MCF 10A (cell line): ENCODE data around the gene PTGES2. TPM values are rescaled to one million over a fixed set of nuclear protein-coding genes. Genes with fewer than 3 reads are reported as not detected.

Experiments
- BruUV-seq: library from RNA; stranded (reverse); fragments of 400-500 nt; replicated peaks from 2 replicates; lab custom pipeline; 2021; lab: Mats Ljungman, UMichigan
- CTCF ChIA-PET: fragments of 300-600 bp; sonication (Branson Sonifier 250); formaldehyde crosslinking; extraction: SDS; loops from one replicate; lab custom pipeline; 2021; ENCODE audit warnings: antibody characterized with exemption, inconsistent platforms; lab: Yijun Ruan, JAX
- POLR2A ChIA-PET: fragments of 300-600, 350-650 bp; sonication (Branson Sonifier 250); formaldehyde crosslinking; extraction: SDS; loops from one replicate; lab custom pipeline; 2020; ENCODE audit warnings: antibody characterized with exemption, inconsistent platforms; lab: Yijun Ruan, JAX
- DNase-seq: peaks from one replicate; pipeline ENCODE4 v3.0.0-alpha.2; 2018; ENCODE audit not compliant: unreplicated experiment
- H3K27ac Mint-ChIP-seq: one replicate; pipeline ENCODE4 v1.8.0; 2022; ENCODE audit warnings: mild to moderate bottlenecking, low read depth, mixed read lengths; ENCODE audit not compliant: unreplicated experiment
- H3K27me3 Mint-ChIP-seq: one replicate; pipeline ENCODE4 v1.8.0; 2022; ENCODE audit warnings: mixed read lengths; ENCODE audit not compliant: insufficient read depth, unreplicated experiment
- H3K36me3 Mint-ChIP-seq: one replicate; pipeline ENCODE4 v1.8.0; 2022; ENCODE audit warnings: mild to moderate bottlenecking, moderate library complexity, mixed read lengths; ENCODE audit not compliant: insufficient read depth, unreplicated experiment
- H3K4me1 Mint-ChIP-seq: one replicate; pipeline ENCODE4 v1.8.0; 2022; ENCODE audit warnings: mixed read lengths; ENCODE audit not compliant: insufficient read depth, unreplicated experiment
- H3K4me3 Mint-ChIP-seq: one replicate; pipeline ENCODE4 v1.8.0; 2022; ENCODE audit warnings: mild to moderate bottlenecking, moderate library complexity, mixed read lengths; ENCODE audit not compliant: unreplicated experiment
- H3K9me3 Mint-ChIP-seq: one replicate; pipeline ENCODE4 v1.8.0; 2022; ENCODE audit warnings: mixed read lengths; ENCODE audit not compliant: unreplicated experiment
- CTCF ChIP-seq: fragments of 200-600 bp; IDR thresholded peaks from one replicate; pipeline ENCODE4 v1.8.0; 2022; ENCODE audit warnings: antibody characterized with exemption, mild to moderate bottlenecking; ENCODE audit not compliant: unreplicated experiment
- intact Hi-C: fragments of 100-400 bp; cut with micrococcal nuclease; formaldehyde crosslinking; loops from 2 replicates; pipeline ENCODE4 v1.14.1; 2022
- total RNA-seq: library from RNA; stranded (reverse); gene quantifications from 2 replicates; pipeline ENCODE4 v1.2.3, GENCODE V29; 2022

The PTGES2 gene
- total RNA-seq, 1 experiment from 2014 or later = 130 TPM

DNA sequence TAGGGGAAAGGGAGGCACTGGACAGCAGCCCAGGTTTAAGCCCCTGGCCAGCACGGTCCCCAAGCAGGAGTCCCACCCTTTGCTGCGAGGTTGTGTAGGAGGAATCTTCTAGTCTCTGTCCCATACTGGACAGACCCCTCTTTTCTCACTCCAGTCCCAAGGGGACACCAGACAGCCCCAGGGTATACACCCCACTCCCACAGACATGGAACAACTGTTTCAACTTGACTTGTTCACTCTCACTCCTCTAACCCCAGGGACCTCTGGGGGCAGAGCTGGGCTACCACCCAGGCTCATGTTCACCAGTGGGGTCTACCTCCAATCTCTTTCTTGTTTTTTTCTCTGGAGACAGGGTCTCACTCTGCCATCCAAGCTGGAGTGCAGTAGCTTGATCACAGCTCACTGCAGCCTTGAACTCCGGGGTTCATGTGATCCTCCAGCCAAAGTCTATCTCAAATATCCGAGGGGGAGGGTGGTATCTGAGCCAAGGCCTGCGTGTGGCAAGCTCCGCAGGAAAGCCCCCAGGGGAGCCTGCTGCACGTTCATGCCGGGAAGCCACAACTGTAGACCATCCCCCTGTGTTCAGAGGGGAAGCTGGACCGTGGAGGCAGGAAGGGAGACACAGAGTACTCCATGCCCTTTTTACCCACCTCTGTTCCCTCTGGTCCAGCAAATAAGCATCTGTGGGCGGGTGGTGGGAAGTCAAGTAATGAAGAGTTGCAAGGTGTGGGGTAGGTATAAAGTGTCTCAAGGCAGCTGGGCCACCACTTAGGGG lies 1.8 kb downstream of the PTGES2 start:
- no TSS peak for BruUV-seq
- peak overlapping the region; percentile 27 for H3K27ac Mint-ChIP-seq
- intact Hi-C loops = loop anchor here (5.0 kb wide), 1 partner anchor 67 kb away; the partner anchor contains the start of gene CIZ1
- DNase-seq = no peak
- H3K4me1 Mint-ChIP-seq = peaks cover 23% of the 10 kb centered on the region
- H3K4me3 Mint-ChIP-seq = peak overlapping the region; percentile 84
- H3K36me3 Mint-ChIP-seq = peaks cover 18% of the 10 kb centered on the region
- ChIA-PET CTCF (interaction anchor here (0.7 to 2.4 kb wide), 7 partner anchors 9 to 162 kb away, joined by 3 to 18 read pairs (median 4); no protein-coding TSS in a partner anchor), POLR2A (interaction anchor here (0.5 to 1.3 kb wide), 4 partner anchors 42 to 693 kb away, joined by 3 to 4 read pairs (median 4); partner anchors contain the start of genes ENDOG, NAIF1 and SLC25A25)
- H3K9me3 Mint-ChIP-seq = no peaks in the 10 kb centered on the region
- no peaks in the 10 kb centered on the region for H3K27me3 Mint-ChIP-seq
- TF ChIP-seq CTCF = no peak

DNA sequence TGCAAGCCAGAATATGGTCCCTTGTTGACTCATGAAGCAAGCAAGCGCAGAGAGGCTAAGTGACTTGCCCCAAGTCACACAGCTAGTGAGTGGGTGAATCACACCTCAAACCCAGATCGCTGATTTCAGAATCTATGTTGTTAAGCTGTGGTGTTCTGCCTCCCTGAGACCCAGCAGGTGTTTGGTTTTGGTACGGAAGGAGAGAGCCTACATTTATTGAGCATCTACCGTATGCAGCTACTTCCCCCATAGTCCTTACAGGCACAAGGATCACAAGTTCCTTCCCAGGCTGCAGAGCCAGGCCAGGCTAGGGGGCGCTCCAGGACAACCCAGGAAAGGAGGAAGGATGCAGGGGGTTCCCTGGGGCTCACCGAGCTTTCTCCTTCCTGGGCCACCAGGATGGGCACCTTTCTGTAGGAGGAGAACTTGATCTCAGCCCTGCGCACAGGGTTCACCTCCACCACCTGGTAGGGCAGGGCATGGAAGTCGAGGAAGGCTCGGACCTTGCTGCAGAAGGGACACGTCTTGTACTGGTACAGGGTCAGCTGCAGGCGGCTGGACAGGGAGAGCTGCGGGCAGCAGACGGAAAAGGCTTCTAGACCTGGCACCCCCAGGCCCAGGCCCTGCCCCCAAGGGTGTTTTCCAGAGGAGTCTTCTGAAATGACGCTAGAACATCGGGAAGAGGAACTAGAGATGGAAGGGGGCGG lies 2.5 kb downstream of the PTGES2 start:
- TF ChIP-seq CTCF = peak; percentile 53
- no TSS peak for BruUV-seq

DNA sequence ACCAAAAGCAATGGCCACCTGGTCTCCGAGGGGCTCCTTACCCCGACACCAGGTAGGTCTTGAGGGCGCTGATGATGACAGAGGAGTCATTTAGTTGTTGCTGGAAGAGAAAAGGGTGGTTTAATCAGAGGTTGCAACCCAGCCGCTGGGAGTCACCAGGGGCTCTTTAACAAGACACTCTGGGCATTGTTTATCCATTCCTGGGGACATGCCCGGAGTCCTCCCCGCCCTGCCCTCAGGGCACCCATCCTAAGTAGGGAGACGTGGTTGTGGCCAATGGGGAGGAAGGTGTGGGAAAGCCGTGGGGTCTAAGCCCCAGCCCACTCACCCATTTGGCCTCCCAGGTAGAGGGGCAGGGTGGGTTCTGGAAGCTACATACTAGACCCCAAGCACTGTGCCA lies 3.1 kb downstream of the PTGES2 start:
- Mint-ChIP-seq H3K9me3 (no peaks in the 10 kb centered on the region), H3K4me1 (peaks cover 21% of the 10 kb centered on the region), H3K36me3 (peaks cover 22% of the 10 kb centered on the region), H3K27ac (no peak overlapping the region), H3K27me3 (no peaks in the 10 kb centered on the region), H3K4me3 (no peak overlapping the region)
- no peak for TF ChIP-seq CTCF
- intact Hi-C loops = no loop called here
- ChIA-PET POLR2A (interaction anchor here (0.7 to 1.3 kb wide), 2 partner anchors 56 to 69 kb away, joined by 3 to 4 read pairs; no protein-coding TSS in a partner anchor), CTCF (interaction anchor here (0.6 to 1.5 kb wide), 6 partner anchors 18 to 184 kb away, joined by 3 to 8 read pairs (median 4); no protein-coding TSS in a partner anchor)
- DNase-seq = no peak
- no TSS peak for BruUV-seq

More for the DNA sequence above, 2.5 kb downstream of the PTGES2 start:
- peak overlapping the region; percentile 84 for H3K4me3 Mint-ChIP-seq
- H3K36me3 Mint-ChIP-seq = peaks cover 18% of the 10 kb centered on the region
- ChIA-PET POLR2A (interaction anchor here (0.5 to 1.3 kb wide), 2 partner anchors 69 to 693 kb away, joined by 4 read pairs; partner anchors contain the start of gene ENDOG), CTCF (interaction anchor here (0.6 to 2.4 kb wide), 8 partner anchors 8 to 184 kb away, joined by 3 to 18 read pairs (median 4); no protein-coding TSS in a partner anchor)
- peaks cover 23% of the 10 kb centered on the region for H3K4me1 Mint-ChIP-seq
- H3K9me3 Mint-ChIP-seq = no peaks in the 10 kb centered on the region
- H3K27ac Mint-ChIP-seq = peak overlapping the region; percentile 27
- H3K27me3 Mint-ChIP-seq = no peaks in the 10 kb centered on the region
- intact Hi-C loops = loop anchor here (5.0 kb wide), 1 partner anchor 67 kb away; the partner anchor contains the start of gene CIZ1
- DNase-seq = peak; percentile 70
